IMR-90 (cell line): ENCODE data around the gene GSG1L. TPM values are rescaled to one million over a fixed set of nuclear protein-coding genes. Genes with fewer than 3 reads are reported as not detected.

Source experiments
- ATAC-seq: fragments of 200-7000 bp; cut with Tn5 transposase; 2 replicates; pipeline ENCODE4 v1.9.1; 2020; ENCODE audit warnings: low read depth, mild to moderate bottlenecking, moderate library complexity
- BruUV-seq: library from RNA; stranded (reverse); fragments of 400-500 nt; replicated peaks from 2 replicates; lab custom pipeline; 2021; lab: Mats Ljungman, UMichigan
- CTCF ChIA-PET: fragments of 300-600 bp; formaldehyde crosslinking; extraction: SDS; loops from one replicate; lab custom pipeline; 2021; ENCODE audit warnings: antibody characterized with exemption; lab: Yijun Ruan, JAX
- POLR2A ChIA-PET: fragments of 300-600 bp; sonication (Branson Sonifier 250); formaldehyde crosslinking; loops from one replicate; lab custom pipeline; 2022; ENCODE audit warnings: antibody characterized with exemption; ENCODE audit not compliant: unreplicated experiment; lab: Charles Lee
- DNase-seq: peaks from one replicate; pipeline ENCODE4 v3.0.0; 2013
- H2AFZ ChIP-seq: replicated peaks from 2 replicates; pipeline ENCODE3; 2013; ENCODE audit warnings: low read length, mild to moderate bottlenecking; ENCODE audit not compliant: poor library complexity
- H2AK5ac ChIP-seq: 2 replicates; pipeline ENCODE4 v1.6.1; 2013; ENCODE audit warnings: low read depth, low read length, inconsistent platforms
- H2AK9ac ChIP-seq: replicated peaks from 2 replicates; pipeline ENCODE3; 2013; ENCODE audit warnings: mild to moderate bottlenecking, low read depth, low read length, moderate library complexity; ENCODE audit not compliant: poor library complexity
- H2BK120ac ChIP-seq: 2 replicates; pipeline ENCODE4 v1.6.1; 2013; ENCODE audit warnings: low read depth, low read length, inconsistent platforms
- H2BK15ac ChIP-seq: 3 replicates; pipeline ENCODE4 v1.6.1; 2013; ENCODE audit warnings: low read depth, low read length, inconsistent platforms
- H2BK20ac ChIP-seq: 2 replicates; pipeline ENCODE4 v1.6.1; 2013; ENCODE audit warnings: low read depth, mild to moderate bottlenecking, inconsistent platforms, low read length, moderate library complexity
- H2BK5ac ChIP-seq: 2 replicates; pipeline ENCODE4 v1.6.1; 2013; ENCODE audit warnings: mild to moderate bottlenecking, low read depth, low read length, inconsistent platforms; ENCODE audit not compliant: poor library complexity, severe bottlenecking
- H3K14ac ChIP-seq: replicated peaks from 2 replicates; pipeline ENCODE4 v1.6.1; 2013; ENCODE audit warnings: low read depth, low read length, inconsistent platforms
- H3K18ac ChIP-seq: 2 replicates; pipeline ENCODE4 v1.6.1; 2013; ENCODE audit warnings: low read depth, low read length, control low read depth
- H3K23ac ChIP-seq: 2 replicates; pipeline ENCODE4 v1.6.1; 2013; ENCODE audit warnings: low read depth, low read length, inconsistent platforms
- H3K27ac ChIP-seq: 2 replicates; pipeline ENCODE4 v1.5.1; 2013; ENCODE audit warnings: mild to moderate bottlenecking, control low read depth, low read length; ENCODE audit not compliant: insufficient read depth
- H3K27me3 ChIP-seq: 2 replicates; pipeline ENCODE4 v1.6.1; 2013; ENCODE audit warnings: low read length; ENCODE audit not compliant: control insufficient read depth, insufficient read depth
- H3K36me3 ChIP-seq: 2 replicates; pipeline ENCODE4 v1.6.1; 2013; ENCODE audit warnings: low read length, mixed read lengths; ENCODE audit not compliant: control insufficient read depth, insufficient read depth
- H3K4ac ChIP-seq: 2 replicates; pipeline ENCODE4 v1.6.1; 2013; ENCODE audit warnings: low read depth, low read length, inconsistent platforms
- H3K4me1 ChIP-seq: 2 replicates; pipeline ENCODE4 v1.6.1; 2013; ENCODE audit warnings: low read length, mixed read lengths; ENCODE audit not compliant: control insufficient read depth, insufficient read depth
- H3K4me2 ChIP-seq: 2 replicates; pipeline ENCODE4 v1.6.1; 2013; ENCODE audit warnings: low read depth, mild to moderate bottlenecking, control low read depth, low read length, moderate library complexity
- H3K4me3 ChIP-seq: 2 replicates; pipeline ENCODE4 v1.5.1; 2013; ENCODE audit warnings: low read depth, mild to moderate bottlenecking, control low read depth, low read length, moderate library complexity; ENCODE audit not compliant: insufficient read depth
- H3K56ac ChIP-seq: 2 replicates; pipeline ENCODE4 v1.6.1; 2013; ENCODE audit warnings: low read length, inconsistent platforms; ENCODE audit not compliant: insufficient read depth; ENCODE audit errors: extremely low read depth
- H3K79me1 ChIP-seq, 2 experiments: 2 replicates each; pipeline ENCODE4 v1.6.1; 2013; ENCODE audit warnings: low read length in 2 of 2, inconsistent platforms in 1 of 2, low read depth in 1 of 2
- H3K9ac ChIP-seq: 2 replicates; pipeline ENCODE4 v1.6.1; 2013; ENCODE audit warnings: low read depth, low read length, control low read depth
- H3K9me1 ChIP-seq: 2 replicates; pipeline ENCODE4 v1.6.1; 2013; ENCODE audit warnings: low read length, inconsistent platforms; ENCODE audit not compliant: insufficient read depth
- H3K9me3 ChIP-seq: 2 replicates; pipeline ENCODE4 v1.6.1; 2013; ENCODE audit warnings: low read length; ENCODE audit not compliant: control insufficient read depth, insufficient read depth
- H4K20me1 ChIP-seq: 2 replicates; pipeline ENCODE4 v1.6.1; 2013; ENCODE audit warnings: low read length, inconsistent platforms; ENCODE audit not compliant: insufficient read depth
- H4K5ac ChIP-seq: 2 replicates; pipeline ENCODE4 v1.6.1; 2013; ENCODE audit warnings: mild to moderate bottlenecking, low read depth, low read length, control low read depth
- H4K8ac ChIP-seq, 2 experiments: 2 replicates each; pipeline ENCODE4 v1.6.1; 2013; ENCODE audit warnings: low read depth in 2 of 2, low read length in 2 of 2, control low read depth in 1 of 2, inconsistent platforms in 1 of 2
- H4K91ac ChIP-seq: 2 replicates; pipeline ENCODE4 v1.6.1; 2013; ENCODE audit warnings: low read depth, low read length, inconsistent platforms; ENCODE audit not compliant: insufficient read depth
- BHLHE40 ChIP-seq: fragments of 150-350 bp; IDR thresholded peaks from 2 replicates; pipeline ENCODE4 v1.6.1; 2016; ENCODE audit warnings: mild to moderate bottlenecking, low read depth, low read length
- NFE2L2 ChIP-seq: fragments of 150-350 bp; IDR thresholded peaks from 2 replicates; pipeline ENCODE4 v1.6.1; 2016; ENCODE audit warnings: low read depth, mild to moderate bottlenecking, low read length
- POLR2A ChIP-seq: IDR thresholded peaks from 2 replicates; pipeline ENCODE4 v1.6.1; 2012; ENCODE audit warnings: mild to moderate bottlenecking, low read depth, low read length
- RAD21 ChIP-seq: IDR thresholded peaks from 2 replicates; pipeline ENCODE4 v1.6.1; 2012; ENCODE audit warnings: low read length, improper control_type of control experiment
- RCOR1 ChIP-seq: IDR thresholded peaks from 2 replicates; pipeline ENCODE4 v1.6.1; 2012; ENCODE audit warnings: mild to moderate bottlenecking, low read length, improper control_type of control experiment; ENCODE audit not compliant: insufficient replicate concordance
- SMC3 ChIP-seq: fragments of 150-350 bp; IDR thresholded peaks from 2 replicates; pipeline ENCODE4 v1.6.1; 2016; ENCODE audit warnings: low read depth, mild to moderate bottlenecking, antibody characterized with exemption, low read length, moderate library complexity
- dilution Hi-C: fragments of 300-500 bp; cut with HindIII; formaldehyde crosslinking; loops from one replicate; pipeline ENCODE4 v1.14.3; 2018; ENCODE audit warnings: low sequenced_read_pairs; ENCODE audit not compliant: unreplicated experiment
- in situ Hi-C: fragments of 300-500 bp; cut with MboI; formaldehyde crosslinking; loops from 3 replicates; pipeline ENCODE4 v1.14.3; 2019; ENCODE audit warnings: low sequenced_read_pairs, inconsistent platforms, mixed read lengths
- intact Hi-C: fragments of 100-400 bp; cut with micrococcal nuclease; formaldehyde crosslinking; loops from 2 replicates; pipeline ENCODE4 v1.10.0; 2022
- polyA plus RNA-seq, 3 experiments: library from polyadenylated mRNA; depleted of rRNA; stranded (reverse); fragments of >200 nt; gene quantifications; 2 replicates each; pipeline ENCODE4 v1.2.3, GENCODE V29; 2012; ENCODE audit warnings: low replicate concordance in 1 of 3
- total RNA-seq: library from RNA; depleted of rRNA; stranded (reverse); fragments of >200 nt; gene quantifications from 2 replicates; pipeline ENCODE4 v1.2.3, GENCODE V29; 2012

GSG1L gene
- total and polyA plus RNA-seq, 2 of the 4 experiments (the other 2 are of a cell fraction), result not detected

- Histone ChIP-seq H3K4me3 (no peak overlapping the region), H2AK9ac (no peak overlapping the region), H2AK5ac (no peak overlapping the region), H2BK5ac (no peak overlapping the region), H3K4me1 (no peaks in the 10 kb centered on the region), H3K27me3 (no peaks in the 10 kb centered on the region; the same call in 1 of the 2 replicates), H3K14ac (no peak overlapping the region), H3K4ac (no peak overlapping the region), H2BK15ac (no peak overlapping the region), H2AFZ (no peak overlapping the region), H3K27ac (no peak overlapping the region), H4K8ac (no peak overlapping the region), H2BK20ac (no peak overlapping the region), H4K91ac (no peak overlapping the region), H3K56ac (no peak overlapping the region), H3K9me3 (no peaks in the 10 kb centered on the region), H2BK120ac (no peak overlapping the region), H4K5ac (no peak overlapping the region), H3K9ac (no peak overlapping the region), H4K20me1 (0 out of 2 replicates have a peak, but pooled peaks cover 3% of the 10 kb centered on the region), H3K36me3 (no peaks in the 10 kb centered on the region), H3K18ac (no peak overlapping the region), H3K79me1 (no peaks in the 10 kb centered on the region), H3K9me1 (no peaks in the 10 kb centered on the region; the same call in 1 of the 2 replicates), H3K4me2 (no peak overlapping the region), H3K23ac (no peak overlapping the region)
- in situ Hi-C loops (no loop called here), dilution Hi-C loops (no loop called here), intact Hi-C loops (no loop called here)
- ATAC-seq, result no peak
- no TSS peak for BruUV-seq
- CTCF ChIA-PET, result no interaction called here
- no peak for DNase-seq
- POLR2A ChIA-PET, result no interaction called here
- no peak for TF ChIP-seq POLR2A
- TF ChIP-seq RCOR1, result no peak
- no peak for TF ChIP-seq SMC3
- no peak for TF ChIP-seq BHLHE40
- no peak for TF ChIP-seq RAD21
- no peak for TF ChIP-seq NFE2L2
Measured at GRCh38 chr16:27793249-27793622, 270.3 kb downstream of the GSG1L start.
